DOHH2 (cell line): Measurements from ENCODE around the gene GSK3B.

ENCODE experiments used
- CTCF ChIP-seq: fragments of 200-600 bp; sonication (generic); IDR thresholded peaks from one replicate; pipeline ENCODE4 v1.5.1; 2014; ENCODE audit warnings: antibody characterized with exemption, mild to moderate bottlenecking, low read depth, low read length; ENCODE audit not compliant: poor library complexity, severe bottlenecking
- EZH2phosphoT487 ChIP-seq: fragments of 200-600 bp; sonication (generic); IDR thresholded peaks from 2 replicates; pipeline ENCODE4 v1.6.1; 2017; ENCODE audit warnings: borderline replicate concordance, mild to moderate bottlenecking, antibody characterized with exemption, low read length, moderate library complexity, mixed read lengths

- TF ChIP-seq CTCF (no peak), EZH2phosphoT487 (no peak)
Measured at GRCh38 chr3:120028271-120029047, 65.8 kb downstream of the GSK3B start.
